NCI-H82 treated with DMSO at 0.1 percent for 48 hours (cell line): ENCODE data around the gene NINL.

Source experiments
- DNase-seq: peaks from one replicate; lab custom pipeline; 2025; ENCODE audit not compliant: unreplicated experiment; lab: John Stamatoyannopoulos, UW

Gene NINL

GRCh38 chr20:25439328-25439727 lies 146.0 kb downstream of the NINL start:
- DNase-seq, result no peak

- no peak for DNase-seq
Observed at GRCh38 chr20:25437153-25437581, 148.2 kb downstream of the NINL start.

- DNase-seq, result no peak
Observed at GRCh38 chr20:25424536-25424935, 160.8 kb downstream of the NINL start.

GRCh38 chr20:25422032-25422431 lies 163.3 kb downstream of the NINL start:
- DNase-seq, result no peak

GRCh38 chr20:25421102-25421501 lies 164.2 kb downstream of the NINL start:
- DNase-seq, result no peak

- no peak for DNase-seq
Observed at GRCh38 chr20:25418776-25419175, 166.6 kb downstream of the NINL start.

- DNase-seq, result no peak
Observed at GRCh38 chr20:25408890-25409289, 176.4 kb downstream of the NINL start.

GRCh38 chr20:25408170-25408547 lies 177.2 kb downstream of the NINL start:
- DNase-seq, result no peak

GRCh38 chr20:25407311-25408169 lies 177.8 kb downstream of the NINL start, which contains the start of gene GINS1:
GINS1 (plus strand) TSS chr20:25407673; CDS start chr20:25407821, 148 bp downstream.
- DNase-seq, result peak; percentile 83
